GM18858 (cell line): Measurements from ENCODE around the gene EXT2.

ENCODE experiments used
- ATAC-seq: cut with Tn5 transposase; IDR thresholded peaks from one replicate; pipeline ENCODE4 v1.9.1; 2021; ENCODE audit not compliant: unreplicated experiment

The EXT2 gene

GRCh38 chr11:44263738-44264437, 168.4 kb downstream of the EXT2 start:
- no peak for ATAC-seq

DNA sequence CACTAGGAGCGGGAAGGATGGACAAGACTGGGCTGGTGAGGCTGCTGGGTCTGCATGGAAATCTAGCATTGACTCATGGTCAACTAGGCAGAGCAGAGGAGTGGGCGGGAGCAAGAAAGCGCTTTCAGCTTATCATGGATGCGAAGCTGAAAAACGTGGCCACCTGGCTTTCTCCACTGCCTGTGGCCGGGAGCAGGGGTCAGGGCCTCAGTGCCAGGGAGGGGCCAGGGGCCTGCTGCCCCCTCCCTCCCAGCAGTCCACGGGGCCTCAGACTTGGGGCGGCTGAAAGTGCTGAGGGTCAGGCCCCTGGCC, 168.9 kb downstream of the EXT2 start:
- no peak for ATAC-seq

DNA sequence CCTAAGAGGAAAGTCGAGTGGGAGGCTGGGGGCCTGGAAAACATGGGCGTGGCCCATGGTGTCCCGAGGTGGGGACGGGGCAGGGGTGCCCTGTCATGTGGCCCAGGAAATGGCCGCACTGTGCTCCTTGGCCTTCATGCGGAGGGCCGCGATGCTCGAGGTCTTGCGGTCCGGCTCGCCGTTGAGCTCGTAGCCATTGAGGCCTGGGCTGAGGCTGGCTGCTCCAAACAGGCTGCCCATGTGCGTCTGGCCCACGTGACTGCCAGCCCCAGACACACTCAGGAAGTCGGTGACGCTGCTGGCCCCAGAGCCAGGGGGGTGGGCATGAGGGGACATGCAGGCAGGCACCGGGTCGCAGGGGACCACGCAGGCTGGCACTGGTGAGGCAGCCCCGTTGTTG, 169.3 kb downstream of the EXT2 start:
- ATAC-seq = no peak

- ATAC-seq = no peak
Observed at GRCh38 chr11:44266056-44266780, 170.7 kb downstream of the EXT2 start.

- no peak for ATAC-seq
Observed at GRCh38 chr11:44267006-44267749, 171.7 kb downstream of the EXT2 start.

DNA sequence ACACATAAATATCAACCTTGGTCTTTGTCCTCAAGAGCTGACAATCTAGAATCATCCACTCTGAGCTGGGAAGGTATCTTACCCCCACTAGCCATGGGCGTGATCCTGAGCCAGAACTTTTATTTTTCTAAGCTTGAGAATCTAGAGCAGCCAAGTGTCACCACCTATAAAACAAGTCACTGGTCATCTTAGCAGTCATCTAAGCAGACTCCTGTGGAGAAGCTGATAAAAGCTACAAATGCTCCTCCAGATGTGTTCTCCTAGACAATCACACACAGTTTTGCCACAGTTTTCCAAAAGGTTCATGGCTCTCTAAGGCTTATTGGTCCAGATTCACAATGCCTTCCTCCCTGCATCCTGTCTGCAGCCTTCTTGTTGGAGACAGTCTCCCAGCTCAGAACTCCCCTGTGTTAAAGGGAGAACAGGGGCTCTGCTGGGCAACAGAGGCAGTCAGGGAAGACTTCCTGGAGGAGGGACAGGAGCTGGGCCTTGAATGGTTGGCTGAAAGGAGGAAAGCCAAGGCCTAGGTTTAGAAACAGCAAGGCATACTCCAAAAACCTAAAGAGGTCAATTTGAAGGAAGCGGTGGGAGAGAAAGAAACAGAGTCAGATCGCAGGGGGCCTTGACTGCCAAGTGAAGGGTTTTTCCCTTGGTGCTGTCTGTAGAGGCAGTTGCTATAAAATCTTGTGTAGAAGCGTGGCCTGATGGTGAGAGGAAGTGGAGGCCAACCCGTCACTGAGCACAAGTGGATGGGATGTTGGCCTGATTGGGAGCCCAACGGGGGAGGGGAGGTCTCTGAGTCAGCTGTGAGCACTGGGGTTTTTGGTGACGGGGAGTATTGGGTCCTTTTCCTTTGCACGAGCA, 172.5 kb downstream of the EXT2 start:
- no peak for ATAC-seq

GRCh38 chr11:44268614-44269080, 173.2 kb downstream of the EXT2 start:
- no peak for ATAC-seq

DNA sequence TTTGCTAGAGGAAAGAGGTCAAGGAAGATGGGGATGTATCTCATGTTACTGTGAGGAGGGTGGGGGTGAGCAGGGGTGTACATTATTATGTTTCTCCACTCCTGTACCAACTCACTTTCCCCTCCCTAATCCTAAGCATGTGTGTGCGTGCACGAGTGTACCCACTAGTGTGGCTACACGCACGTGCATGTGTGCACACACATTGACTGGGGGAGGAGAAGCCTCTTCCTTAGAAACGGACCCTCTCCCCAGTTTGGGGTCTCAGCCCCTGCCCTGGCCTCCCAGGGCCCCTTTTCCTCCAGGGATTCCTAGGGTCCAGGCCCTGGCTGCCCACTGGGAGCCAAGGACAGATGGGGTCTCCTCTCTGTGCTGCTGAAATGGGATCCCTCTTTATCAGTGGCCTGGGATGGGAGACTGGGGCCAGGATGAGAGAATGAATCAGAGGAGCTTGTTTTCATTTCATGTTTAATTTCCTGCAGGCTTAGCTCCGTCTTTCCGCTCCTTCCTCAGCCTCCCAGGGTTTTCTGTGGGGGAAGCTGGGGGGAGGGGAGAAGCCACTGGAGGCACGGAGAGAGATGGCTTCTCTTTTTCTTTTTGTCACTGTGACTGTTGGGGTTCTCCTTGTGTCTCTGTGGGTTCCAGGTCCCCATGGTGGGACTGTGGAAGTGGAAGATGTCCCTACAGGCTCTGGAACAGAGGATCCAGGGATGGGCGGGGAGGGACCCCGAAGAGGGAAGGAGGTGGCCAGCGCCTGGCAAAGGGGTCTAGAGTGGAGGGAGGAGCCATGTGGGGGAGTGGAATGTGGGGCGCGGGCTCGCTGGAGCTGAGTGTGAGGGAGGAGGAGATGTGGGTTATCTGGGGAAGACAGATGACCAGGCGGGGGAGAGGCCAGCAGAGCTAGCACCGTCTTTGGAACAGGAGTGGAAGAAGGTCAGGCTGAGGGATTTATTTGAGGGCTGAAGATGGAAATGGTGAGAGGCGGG, 174.2 kb downstream of the EXT2 start:
- no peak for ATAC-seq

DNA sequence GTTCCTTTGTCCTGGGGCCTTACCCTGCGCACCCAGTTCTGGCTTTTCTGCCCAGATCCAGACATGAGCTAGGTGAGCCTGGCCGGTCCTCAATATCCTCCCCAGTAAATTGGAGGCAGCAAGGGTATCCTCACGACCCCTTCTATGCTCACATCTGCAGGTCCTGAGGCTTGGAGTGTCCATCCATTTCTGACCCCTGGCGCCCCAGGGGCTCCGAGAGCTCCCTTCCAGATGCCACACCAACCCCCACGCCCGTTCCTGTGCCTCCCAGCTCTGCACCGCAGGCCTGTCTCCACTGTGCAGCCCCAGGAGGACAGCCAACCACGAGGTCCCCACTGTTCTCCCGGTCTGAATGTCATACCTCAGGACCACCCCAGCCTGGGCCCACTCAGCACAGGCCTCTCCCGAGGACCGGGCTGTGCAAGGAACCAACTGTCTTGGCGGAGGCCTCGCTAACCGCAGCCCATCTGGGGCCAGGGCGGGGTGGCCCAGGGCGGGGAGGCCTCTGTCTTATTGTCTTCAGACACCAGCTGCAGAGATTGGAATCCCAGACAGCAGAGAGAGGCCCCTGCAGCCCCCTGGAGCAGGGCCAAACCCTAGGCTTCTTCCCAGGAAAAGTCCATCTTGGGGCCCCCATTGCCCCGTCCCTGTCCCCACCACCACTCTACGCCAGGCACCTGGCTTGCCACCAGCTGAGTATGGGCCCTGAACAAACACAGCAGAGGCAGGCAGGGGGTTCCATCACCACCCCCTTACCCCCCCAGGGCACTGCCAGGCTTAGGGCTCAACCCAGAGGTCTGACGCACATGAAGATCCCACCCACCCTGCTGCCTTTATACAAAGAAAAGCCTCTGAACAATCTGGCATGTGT, 175.2 kb downstream of the EXT2 start:
- ATAC-seq = no peak

GRCh38 chr11:44271286-44271685, 175.8 kb downstream of the EXT2 start:
- no peak for ATAC-seq

GRCh38 chr11:44274404-44274803, 178.9 kb downstream of the EXT2 start:
- no peak for ATAC-seq

DNA sequence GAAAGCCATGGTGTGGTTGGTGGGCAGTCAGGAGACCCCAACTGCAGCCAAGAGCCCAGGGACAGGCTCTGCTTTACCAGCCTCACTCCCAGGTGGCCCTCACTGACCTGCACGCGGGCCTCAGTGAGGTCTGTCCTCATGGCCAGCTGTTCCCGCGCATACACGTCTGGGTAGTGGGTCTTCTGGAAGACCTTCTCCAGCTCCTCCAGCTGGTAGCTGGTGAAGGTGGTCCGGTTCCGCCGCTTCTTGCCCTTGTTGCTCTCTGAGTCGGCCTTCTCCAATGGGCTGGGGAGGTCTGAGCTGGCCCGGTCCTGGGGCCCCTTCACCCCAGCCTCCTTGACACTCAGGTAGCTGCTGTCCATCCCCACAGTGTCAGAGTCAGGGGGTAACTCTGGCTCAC, 179.8 kb downstream of the EXT2 start:
- ATAC-seq = no peak

DNA sequence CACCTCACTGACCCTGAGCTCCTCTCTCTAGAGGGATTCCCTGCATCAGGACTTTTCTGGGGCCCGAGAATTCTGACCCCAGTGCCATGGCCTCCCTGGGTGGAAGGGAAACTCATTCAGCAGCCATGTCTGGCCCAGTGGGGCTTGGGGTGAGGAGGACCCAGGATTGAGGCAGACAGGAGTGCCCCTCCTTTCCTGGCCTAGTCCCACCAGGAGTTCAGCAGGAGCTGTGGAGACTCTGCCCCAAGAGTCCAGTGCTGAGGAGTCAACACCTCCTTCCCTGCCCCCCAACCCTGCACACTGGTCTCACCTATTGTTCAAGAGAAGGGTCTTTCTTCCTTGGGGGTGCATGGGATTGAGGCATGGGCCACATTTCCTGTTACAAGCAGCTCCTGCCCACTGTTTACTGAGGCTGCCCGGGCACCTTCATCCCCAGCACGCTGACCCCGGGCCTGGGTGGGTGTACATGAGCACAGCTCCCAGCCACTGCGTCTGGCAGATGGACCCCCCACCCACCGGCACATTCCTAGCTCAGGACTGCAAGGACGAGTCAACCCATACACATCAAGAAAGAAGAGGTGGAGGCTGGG, 180.6 kb downstream of the EXT2 start:
- no peak for ATAC-seq

DNA sequence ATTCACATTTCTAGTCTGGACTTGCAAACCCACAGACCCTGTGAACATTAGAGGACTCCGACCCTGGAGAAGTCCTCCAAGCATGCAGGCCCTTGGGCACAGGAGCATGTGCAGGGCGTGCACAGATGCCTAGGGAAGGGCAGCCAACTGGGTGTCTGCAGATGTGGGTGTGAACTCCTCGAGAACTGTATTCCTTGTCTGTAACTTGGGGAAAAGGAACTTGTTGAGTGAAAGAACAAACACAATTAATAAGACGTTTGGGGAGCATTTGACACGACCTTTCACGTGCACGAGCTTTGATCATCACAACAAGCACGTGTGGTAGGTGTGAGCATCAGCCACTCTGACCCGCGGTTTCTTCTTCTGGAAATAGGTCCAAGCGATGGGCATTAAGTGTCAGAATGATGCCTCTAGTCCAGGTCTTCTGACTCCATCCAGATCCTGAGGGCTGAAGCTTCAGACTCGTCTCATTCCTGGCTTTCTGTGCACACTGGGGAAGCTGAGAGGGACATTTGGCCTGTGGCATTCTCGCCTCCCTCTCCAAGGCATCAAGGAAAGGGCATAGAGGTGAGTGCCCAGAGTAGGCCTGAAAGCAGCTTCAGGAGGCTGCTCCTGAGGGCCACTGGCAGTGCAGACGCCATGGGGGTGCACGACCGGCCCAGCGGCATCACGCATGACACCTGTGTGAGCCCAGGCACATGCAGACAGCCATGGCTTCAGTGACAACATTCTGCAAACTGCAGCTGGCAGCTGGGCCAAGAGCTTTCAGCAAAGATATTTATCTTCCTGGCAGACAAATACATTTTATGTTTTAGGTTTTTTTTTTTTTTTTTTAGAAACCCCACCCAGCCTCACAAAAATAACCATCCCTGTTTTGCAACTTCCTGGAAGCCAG, 182.0 kb downstream of the EXT2 start:
- no peak for ATAC-seq

DNA sequence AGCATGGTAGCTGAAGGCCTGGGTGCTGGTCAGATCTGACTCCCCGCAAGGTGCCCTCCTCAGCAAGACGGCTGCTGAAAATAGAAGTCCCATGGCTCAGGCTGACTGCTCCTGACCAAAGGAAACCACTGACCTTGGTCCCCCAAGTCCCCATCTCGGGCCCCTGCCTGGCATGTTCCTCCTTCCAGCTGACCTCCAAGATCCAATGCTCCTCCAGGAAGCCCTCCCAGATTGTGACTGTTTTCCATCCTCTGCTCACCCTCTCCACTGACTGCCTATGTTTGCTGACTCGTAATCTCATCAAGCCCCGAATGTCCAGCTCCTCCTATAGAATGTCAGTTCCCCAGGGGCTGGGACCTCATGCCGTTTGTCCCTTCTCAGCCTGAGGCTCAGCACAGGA, 184.0 kb downstream of the EXT2 start:
- no peak for ATAC-seq

GRCh38 chr11:44280257-44280656, 184.8 kb downstream of the EXT2 start:
- no peak for ATAC-seq

- no peak for ATAC-seq
Observed at GRCh38 chr11:44281151-44281550, 185.7 kb downstream of the EXT2 start.

DNA sequence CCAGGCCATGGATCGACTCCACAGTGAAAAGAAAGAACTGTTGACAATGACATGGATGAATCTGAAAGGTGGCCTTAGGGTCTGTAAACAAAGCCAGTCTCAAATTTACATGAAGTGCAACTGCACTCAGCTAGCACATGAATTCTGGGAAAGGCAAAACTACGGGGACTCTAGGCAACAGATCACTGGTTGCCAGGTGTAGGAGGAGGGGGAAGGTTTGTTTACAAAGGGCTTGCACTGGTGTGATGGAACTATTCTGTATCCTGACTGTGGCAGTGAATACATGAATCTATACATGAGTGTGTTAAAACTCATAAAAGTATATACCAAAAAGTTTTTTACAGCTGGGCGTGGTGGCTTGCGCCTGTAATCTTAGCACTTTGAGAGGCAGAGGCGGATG, 187.1 kb downstream of the EXT2 start:
- ATAC-seq = no peak
